T-helper 17 cell (primary cell): Measurements from ENCODE around the gene TRMT13. TPM values are rescaled to one million over a fixed set of nuclear protein-coding genes. Genes with fewer than 3 reads are reported as not detected.
A peak's percentile ranks its signal among the peaks of the same experiment; 100 is the strongest.

Experiments used
- ATAC-seq: fragments of 150-1000 bp; cut with Tn5 transposase; 2 replicates; pipeline ENCODE4 v1.10.0; 2021; ENCODE audit warnings: mild to moderate bottlenecking, moderate library complexity
- DNase-seq, 3 donors: peaks; one replicate each; pipeline versions ENCODE4 v3.0.0 to v3.0.0-alpha.2; 2020 to 2021
- H3K9me3 ChIP-seq: one replicate; pipeline ENCODE4 v1.7.0; 2013; ENCODE audit warnings: low read length, mild to moderate bottlenecking; ENCODE audit not compliant: control insufficient read depth, poor library complexity, severe bottlenecking
- H3K27ac Mint-ChIP-seq: one replicate; pipeline ENCODE4 v1.8.0; 2022; ENCODE audit warnings: mild to moderate bottlenecking, moderate library complexity, mixed read lengths
- H3K27me3 Mint-ChIP-seq: one replicate; pipeline ENCODE4 v1.8.0; 2022; ENCODE audit warnings: mixed read lengths
- H3K36me3 Mint-ChIP-seq: one replicate; pipeline ENCODE4 v1.8.0; 2022; ENCODE audit warnings: low read depth, mixed read lengths
- H3K4me1 Mint-ChIP-seq: one replicate; pipeline ENCODE4 v1.8.0; 2022; ENCODE audit warnings: mild to moderate bottlenecking, mixed read lengths
- H3K4me3 Mint-ChIP-seq: one replicate; pipeline ENCODE4 v1.8.0; 2022; ENCODE audit warnings: mild to moderate bottlenecking, moderate library complexity, mixed read lengths
- total RNA-seq, 4 donors: library from RNA in 2 of 4; stranded (reverse) in 2 of 4; gene quantifications; one replicate each; pipeline ENCODE4 v1.2.3 and lab custom pipeline; 2022 to 2026

Gene TRMT13
- total RNA-seq, 2 donors from 2014 or later = 10.0 to 10.4 TPM

DNA sequence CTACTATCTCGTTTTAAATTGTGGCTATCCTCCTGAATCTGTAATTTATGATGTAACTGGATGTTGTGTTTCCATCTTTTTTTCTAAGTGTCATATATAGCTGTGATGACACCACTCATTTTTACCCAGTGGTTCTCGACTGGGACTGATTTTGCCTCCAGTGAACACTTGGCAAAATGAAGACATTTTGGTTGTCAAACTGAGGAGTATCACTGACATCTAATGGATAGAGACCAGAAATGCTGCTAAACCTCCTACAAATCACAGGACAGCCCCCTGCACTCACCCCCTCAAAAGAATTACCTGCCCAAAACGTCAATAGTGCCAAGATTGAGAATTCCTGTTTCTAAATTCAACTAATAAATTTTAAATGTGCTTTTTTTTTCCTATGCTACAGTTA is 1.9 kb downstream of the TRMT13 start:
- no peaks in the 10 kb centered on the region for H3K9me3 ChIP-seq
- Mint-ChIP-seq H3K27me3 (no peaks in the 10 kb centered on the region), H3K4me3 (no peak overlapping the region), H3K36me3 (peaks cover 6% of the 10 kb centered on the region), H3K27ac (peak overlapping the region; percentile 45), H3K4me1 (peaks cover 19% of the 10 kb centered on the region)
- ATAC-seq = no peak
- no peak for DNase-seq

DNA sequence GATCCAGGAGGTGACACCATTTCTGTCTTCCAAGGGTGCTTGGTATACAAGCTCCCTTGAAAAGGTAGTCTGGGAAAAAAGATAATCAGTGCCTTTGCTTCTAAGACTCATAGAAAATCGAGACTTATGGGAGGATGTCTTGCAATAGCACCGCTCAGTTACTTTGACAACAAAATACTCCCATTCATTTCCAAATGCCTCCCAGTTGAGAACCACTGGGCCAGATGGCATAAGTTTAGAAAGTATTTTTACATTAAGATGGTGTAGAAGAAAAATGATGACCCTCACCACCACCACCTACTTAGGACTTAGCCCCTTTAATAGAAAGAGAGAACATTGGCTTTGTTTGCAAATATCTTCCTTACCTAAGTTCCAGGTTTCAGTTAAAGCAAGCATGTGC is 4.6 kb downstream of the TRMT13 start:
- Mint-ChIP-seq H3K27me3 (no peaks in the 10 kb centered on the region), H3K4me3 (no peak overlapping the region), H3K36me3 (peaks cover 18% of the 10 kb centered on the region), H3K27ac (no peak overlapping the region), H3K4me1 (peaks cover 23% of the 10 kb centered on the region)
- H3K9me3 ChIP-seq = no peaks in the 10 kb centered on the region
- no peak for DNase-seq
- ATAC-seq = no peak

GRCh38 chr1:100141192-100141591 is 8.2 kb downstream of the TRMT13 start:
- peaks cover 20% of the 10 kb centered on the region for H3K4me1 Mint-ChIP-seq

DNA sequence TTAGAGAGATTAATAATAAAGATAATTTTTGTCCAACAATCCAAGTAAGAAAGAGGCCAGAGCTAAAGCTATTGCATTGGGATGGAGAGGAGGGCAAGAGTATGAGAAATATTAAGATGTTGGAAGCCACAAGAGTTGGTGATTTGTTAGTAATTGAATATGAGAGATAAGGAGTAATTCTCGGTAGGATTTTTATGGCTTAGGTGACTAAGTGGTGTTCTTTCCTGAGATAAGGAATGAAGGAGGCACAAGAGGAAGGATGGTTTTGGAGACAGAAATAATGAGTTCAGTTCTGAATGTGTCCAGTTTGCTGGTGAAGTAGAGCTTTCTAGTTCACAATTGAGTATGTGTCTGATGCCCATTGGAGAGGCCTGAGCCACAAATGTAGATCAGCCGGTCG is 9.4 kb downstream of the TRMT13 start:
- Mint-ChIP-seq H3K27ac (peak overlapping the region; percentile 49), H3K36me3 (peaks cover 28% of the 10 kb centered on the region), H3K27me3 (no peaks in the 10 kb centered on the region), H3K4me3 (no peak overlapping the region), H3K4me1 (peaks cover 20% of the 10 kb centered on the region)
- DNase-seq (no peak), ATAC-seq (no peak)
- H3K9me3 ChIP-seq = no peaks in the 10 kb centered on the region

More at GRCh38 chr1:100141192-100141591, 8.2 kb downstream of the TRMT13 start:
- peaks cover 28% of the 10 kb centered on the region for H3K36me3 Mint-ChIP-seq
- H3K4me3 Mint-ChIP-seq = no peak overlapping the region
- no peaks in the 10 kb centered on the region for H3K9me3 ChIP-seq
- no peak overlapping the region for H3K27ac Mint-ChIP-seq
- ATAC-seq (no peak), DNase-seq (no peak)
- H3K27me3 Mint-ChIP-seq = no peaks in the 10 kb centered on the region

GRCh38 chr1:100145116-100145515 is 12.2 kb downstream of the TRMT13 start:
- H3K27me3 Mint-ChIP-seq = no peaks in the 10 kb centered on the region
- peaks cover 26% of the 10 kb centered on the region for H3K36me3 Mint-ChIP-seq
- peak overlapping the region; percentile 79 for H3K27ac Mint-ChIP-seq
- H3K9me3 ChIP-seq = no peaks in the 10 kb centered on the region
- DNase-seq (no peak), ATAC-seq (no peak)
- H3K4me1 Mint-ChIP-seq = peaks cover 20% of the 10 kb centered on the region
- H3K4me3 Mint-ChIP-seq = no peak overlapping the region

DNA sequence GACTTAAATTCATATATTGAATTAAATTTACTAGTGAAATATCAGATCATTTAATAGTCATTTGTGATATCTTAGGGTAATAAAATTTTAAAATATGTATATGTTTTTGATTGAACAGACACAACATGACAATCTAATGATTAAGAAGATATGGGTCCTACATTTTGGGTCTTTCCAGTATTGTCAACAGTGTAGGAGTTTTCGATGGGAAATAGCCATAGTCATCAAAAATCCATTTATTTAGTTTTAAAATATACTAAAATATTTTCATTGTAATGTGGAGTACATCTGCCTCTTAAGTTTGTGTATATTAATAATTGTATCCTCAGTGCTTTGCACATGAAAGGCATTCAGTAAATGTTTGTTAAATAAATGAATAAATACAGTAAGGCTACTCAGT is 14.0 kb downstream of the TRMT13 start:
- no peaks in the 10 kb centered on the region for H3K9me3 ChIP-seq
- Mint-ChIP-seq H3K4me1 (peaks cover 17% of the 10 kb centered on the region), H3K27me3 (no peaks in the 10 kb centered on the region), H3K4me3 (no peak overlapping the region), H3K27ac (no peak overlapping the region), H3K36me3 (peaks cover 24% of the 10 kb centered on the region)
- no peak for ATAC-seq
- DNase-seq = no peak

- Mint-ChIP-seq H3K4me1 (peaks cover 16% of the 10 kb centered on the region), H3K27me3 (no peaks in the 10 kb centered on the region), H3K4me3 (no peak overlapping the region), H3K36me3 (peaks cover 17% of the 10 kb centered on the region), H3K27ac (no peak overlapping the region)
- no peak for DNase-seq
- no peaks in the 10 kb centered on the region for H3K9me3 ChIP-seq
- no peak for ATAC-seq
These were observed 14.9 kb downstream of the TRMT13 start for GRCh38 chr1:100147875-100148274.

DNA sequence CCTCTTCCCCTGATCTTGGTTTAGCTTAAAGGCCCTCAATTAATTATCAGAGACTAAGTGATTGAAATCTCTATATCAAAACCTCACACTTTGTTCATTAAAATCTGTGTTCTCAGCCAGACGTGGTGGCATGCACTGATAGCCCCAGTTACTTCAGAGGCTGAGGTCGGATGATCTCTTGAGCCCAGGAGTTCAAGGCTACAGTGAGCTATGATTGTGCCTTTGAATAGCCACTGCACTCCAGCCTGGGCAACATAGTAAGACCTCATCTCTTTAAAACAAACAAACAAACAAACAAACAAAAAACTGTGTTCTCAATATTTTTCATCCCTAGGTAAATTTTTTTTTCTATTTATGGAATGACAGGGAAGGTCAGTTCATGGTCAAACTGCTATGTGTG is 18.7 kb downstream of the TRMT13 start:
- H3K4me3 Mint-ChIP-seq = no peak overlapping the region
- no peaks in the 10 kb centered on the region for H3K27me3 Mint-ChIP-seq
- H3K9me3 ChIP-seq = no peaks in the 10 kb centered on the region
- ATAC-seq = no peak
- H3K36me3 Mint-ChIP-seq = peaks cover 7% of the 10 kb centered on the region
- peaks cover 7% of the 10 kb centered on the region for H3K4me1 Mint-ChIP-seq
- DNase-seq = no peak
- peak overlapping the region; percentile 86 for H3K27ac Mint-ChIP-seq

DNA sequence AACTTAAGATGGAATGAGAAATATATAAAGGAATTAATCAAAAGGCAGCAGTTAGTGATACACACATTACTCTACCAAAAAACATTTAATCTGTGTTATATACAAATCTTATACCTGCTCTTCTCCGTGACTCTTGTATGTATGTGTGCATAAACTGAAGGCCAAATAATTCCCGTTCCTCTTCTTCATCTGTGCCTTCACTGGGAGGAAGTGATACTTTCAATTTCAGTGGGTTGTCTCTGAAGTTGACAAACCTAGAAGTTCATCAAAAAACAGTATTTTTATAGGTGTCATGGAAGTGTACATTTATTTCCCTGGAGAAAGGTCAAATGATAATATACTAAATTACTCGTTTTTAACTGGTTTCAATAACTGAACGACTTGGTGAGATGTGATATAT is 19.3 kb downstream of the TRMT13 start:
- H3K27ac Mint-ChIP-seq = peak overlapping the region; percentile 86
- ATAC-seq = no peak
- no peak overlapping the region for H3K4me3 Mint-ChIP-seq

DNA sequence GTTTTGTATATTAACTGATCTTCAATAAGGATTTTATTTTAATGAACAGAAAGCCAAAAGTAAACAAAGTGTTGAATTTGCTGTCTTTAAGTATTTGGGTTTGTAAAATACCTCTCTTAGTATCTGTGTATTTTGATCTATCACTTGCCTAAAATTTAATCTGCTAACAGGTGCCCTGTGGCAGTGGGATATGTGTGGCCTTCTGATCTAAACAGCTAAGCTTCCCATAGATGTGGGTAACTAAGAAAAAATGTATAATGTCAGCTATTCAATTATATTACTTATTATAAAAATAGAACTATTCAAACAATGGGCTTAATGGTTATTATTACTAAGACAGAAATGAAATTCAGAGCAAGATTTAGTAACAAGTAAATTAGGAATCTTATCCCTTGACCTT is 29.9 kb downstream of the TRMT13 start:
- H3K27me3 Mint-ChIP-seq = no peaks in the 10 kb centered on the region
- ATAC-seq (no peak), DNase-seq (no peak)

More for the DNA sequence above, 19.3 kb downstream of the TRMT13 start:
- no peaks in the 10 kb centered on the region for H3K27me3 Mint-ChIP-seq
- no peak for DNase-seq
- H3K36me3 Mint-ChIP-seq = peaks cover 7% of the 10 kb centered on the region
- H3K9me3 ChIP-seq = no peaks in the 10 kb centered on the region
- peaks cover 7% of the 10 kb centered on the region for H3K4me1 Mint-ChIP-seq

GRCh38 chr1:100164216-100164615 is 31.3 kb downstream of the TRMT13 start:
- H3K27me3 Mint-ChIP-seq = no peaks in the 10 kb centered on the region

More for the DNA sequence above, 29.9 kb downstream of the TRMT13 start:
- Mint-ChIP-seq H3K4me1 (no peaks in the 10 kb centered on the region), H3K27ac (no peak overlapping the region), H3K36me3 (peaks cover 5% of the 10 kb centered on the region), H3K4me3 (no peak overlapping the region)
- no peaks in the 10 kb centered on the region for H3K9me3 ChIP-seq

DNA sequence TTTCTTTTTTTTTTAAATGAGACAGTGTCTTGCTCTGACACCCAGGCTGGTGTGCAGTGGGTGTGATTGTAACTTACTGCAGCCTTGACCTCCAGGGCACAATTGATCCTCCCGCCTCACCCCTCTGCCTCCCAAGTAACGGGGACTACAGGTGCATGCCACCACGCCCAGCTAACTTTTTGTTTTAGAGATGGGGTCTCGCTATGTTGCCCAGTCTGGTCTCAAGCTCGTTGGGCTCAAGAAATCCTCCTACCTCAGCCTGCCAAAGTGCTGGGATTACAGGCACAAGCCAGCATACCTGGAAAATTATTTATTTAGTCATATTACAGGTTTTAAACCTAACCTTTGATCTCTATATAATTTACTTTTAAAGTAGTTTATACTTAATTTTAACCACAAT is 31.7 kb downstream of the TRMT13 start:
- ATAC-seq = no peak
- H3K27me3 Mint-ChIP-seq = no peaks in the 10 kb centered on the region

More at GRCh38 chr1:100164216-100164615, 31.3 kb downstream of the TRMT13 start:
- ATAC-seq = no peak
- Mint-ChIP-seq H3K4me3 (no peak overlapping the region), H3K27ac (no peak overlapping the region), H3K36me3 (peaks cover 5% of the 10 kb centered on the region), H3K4me1 (no peaks in the 10 kb centered on the region)
- no peak for DNase-seq
- no peaks in the 10 kb centered on the region for H3K9me3 ChIP-seq

GRCh38 chr1:100168051-100168450 is 35.1 kb downstream of the TRMT13 start:
- no peak overlapping the region for H3K27ac Mint-ChIP-seq
- ATAC-seq = no peak
- peaks cover 5% of the 10 kb centered on the region for H3K36me3 Mint-ChIP-seq
- no peak for DNase-seq
- H3K9me3 ChIP-seq = no peaks in the 10 kb centered on the region
- no peaks in the 10 kb centered on the region for H3K27me3 Mint-ChIP-seq
- no peaks in the 10 kb centered on the region for H3K4me1 Mint-ChIP-seq
- H3K4me3 Mint-ChIP-seq = no peak overlapping the region

More for the DNA sequence above, 31.7 kb downstream of the TRMT13 start:
- H3K36me3 Mint-ChIP-seq = peaks cover 5% of the 10 kb centered on the region
- H3K27ac Mint-ChIP-seq = no peak overlapping the region
- no peaks in the 10 kb centered on the region for H3K9me3 ChIP-seq
- H3K4me3 Mint-ChIP-seq = no peak overlapping the region
- no peak for DNase-seq
- H3K4me1 Mint-ChIP-seq = no peaks in the 10 kb centered on the region

- Mint-ChIP-seq H3K4me3 (no peak overlapping the region), H3K4me1 (no peaks in the 10 kb centered on the region), H3K27me3 (no peaks in the 10 kb centered on the region), H3K27ac (no peak overlapping the region), H3K36me3 (no peaks in the 10 kb centered on the region)
- no peaks in the 10 kb centered on the region for H3K9me3 ChIP-seq
- ATAC-seq (no peak), DNase-seq (no peak)
These were observed 44.5 kb downstream of the TRMT13 start for GRCh38 chr1:100177295-100178041.
